Activated CD8-positive, alpha-beta T cell treated with anti-CD3 and anti-CD28 coated beads for 36 hours (primary cell): ENCODE results near the gene MTUS2. TPM values are rescaled to one million over a fixed set of nuclear protein-coding genes. Genes with fewer than 3 reads are reported as not detected.

Experiments used
- ATAC-seq: fragments of 200-7000 bp; cut with Tn5 transposase; one replicate; pipeline ENCODE4 v1.10.0; 2021; ENCODE audit warnings: mild to moderate bottlenecking, moderate library complexity
- CTCF ChIA-PET: fragments of 350-600 bp; sonication (Branson Sonifier 250); formaldehyde crosslinking; loops from one replicate; lab custom pipeline; 2021; ENCODE audit warnings: antibody characterized with exemption; lab: Charles Lee
- POLR2A ChIA-PET: fragments of 350-600 bp; sonication (Branson Sonifier 250); formaldehyde crosslinking; loops from one replicate; lab custom pipeline; 2021; ENCODE audit warnings: antibody characterized with exemption; lab: Charles Lee
- DNase-seq: peaks from one replicate; pipeline ENCODE4 v3.0.0-alpha.2; 2020
- H3K27ac Mint-ChIP-seq: one replicate; pipeline ENCODE4 v1.8.0; 2021; ENCODE audit warnings: mild to moderate bottlenecking, mixed read lengths
- H3K27me3 Mint-ChIP-seq: one replicate; pipeline ENCODE4 v1.8.0; 2021; ENCODE audit warnings: mixed read lengths
- H3K36me3 Mint-ChIP-seq: one replicate; pipeline ENCODE4 v1.8.0; 2021; ENCODE audit warnings: low read depth, mixed read lengths
- H3K4me1 Mint-ChIP-seq: one replicate; pipeline ENCODE4 v1.8.0; 2021; ENCODE audit warnings: low read depth, mixed read lengths
- H3K4me3 Mint-ChIP-seq: one replicate; pipeline ENCODE4 v1.8.0; 2021; ENCODE audit warnings: mild to moderate bottlenecking, moderate library complexity, mixed read lengths
- H3K9me3 Mint-ChIP-seq: one replicate; pipeline ENCODE4 v1.8.0; 2021; ENCODE audit warnings: mixed read lengths
- intact Hi-C: fragments of 100-400 bp; cut with micrococcal nuclease; formaldehyde crosslinking; loops from one replicate; pipeline ENCODE4 v1.10.0; 2022
- total RNA-seq, 2 experiments: library from RNA; stranded (reverse); gene quantifications; one replicate each; pipeline ENCODE4 v1.2.3, GENCODE V29; 2021
- TF ChIP-seq, protein P1 (sequence below): fragments of 200-600 bp; IDR thresholded peaks from one replicate; pipeline ENCODE4 v1.8.0; 2022; ENCODE audit warnings: antibody characterized with exemption, mild to moderate bottlenecking

The MTUS2 gene
- total RNA-seq, 2 experiments from 2014 or later: not detected

DNA sequence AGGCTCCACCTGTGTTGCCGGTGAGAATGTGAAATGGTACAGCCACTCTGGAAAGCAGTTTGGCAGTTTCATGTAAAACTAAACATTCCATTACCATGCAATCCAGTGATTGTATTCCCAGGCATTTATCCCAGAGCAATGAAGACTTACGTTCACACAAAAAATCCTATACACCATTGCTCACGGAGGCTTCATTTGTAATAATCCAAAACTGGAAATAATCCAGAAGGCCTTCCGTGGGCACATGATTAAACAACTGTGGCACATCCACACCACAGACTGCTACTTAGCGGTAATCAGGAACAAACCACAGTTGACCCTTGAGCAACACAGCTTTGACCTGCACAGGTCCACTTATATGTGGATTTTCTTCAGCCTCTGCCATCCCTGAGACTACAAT is 339.7 kb downstream of the MTUS2 start:
- Mint-ChIP-seq H3K4me3 (no peak overlapping the region), H3K4me1 (no peaks in the 10 kb centered on the region), H3K9me3 (no peaks in the 10 kb centered on the region), H3K36me3 (no peaks in the 10 kb centered on the region), H3K27ac (no peak overlapping the region), H3K27me3 (no peaks in the 10 kb centered on the region)
- no peak for DNase-seq
- ATAC-seq: no peak
- ChIA-PET CTCF (no interaction called here), POLR2A (no interaction called here)
- intact Hi-C loops: no loop called here
- TF ChIP-seq, protein P1, sequence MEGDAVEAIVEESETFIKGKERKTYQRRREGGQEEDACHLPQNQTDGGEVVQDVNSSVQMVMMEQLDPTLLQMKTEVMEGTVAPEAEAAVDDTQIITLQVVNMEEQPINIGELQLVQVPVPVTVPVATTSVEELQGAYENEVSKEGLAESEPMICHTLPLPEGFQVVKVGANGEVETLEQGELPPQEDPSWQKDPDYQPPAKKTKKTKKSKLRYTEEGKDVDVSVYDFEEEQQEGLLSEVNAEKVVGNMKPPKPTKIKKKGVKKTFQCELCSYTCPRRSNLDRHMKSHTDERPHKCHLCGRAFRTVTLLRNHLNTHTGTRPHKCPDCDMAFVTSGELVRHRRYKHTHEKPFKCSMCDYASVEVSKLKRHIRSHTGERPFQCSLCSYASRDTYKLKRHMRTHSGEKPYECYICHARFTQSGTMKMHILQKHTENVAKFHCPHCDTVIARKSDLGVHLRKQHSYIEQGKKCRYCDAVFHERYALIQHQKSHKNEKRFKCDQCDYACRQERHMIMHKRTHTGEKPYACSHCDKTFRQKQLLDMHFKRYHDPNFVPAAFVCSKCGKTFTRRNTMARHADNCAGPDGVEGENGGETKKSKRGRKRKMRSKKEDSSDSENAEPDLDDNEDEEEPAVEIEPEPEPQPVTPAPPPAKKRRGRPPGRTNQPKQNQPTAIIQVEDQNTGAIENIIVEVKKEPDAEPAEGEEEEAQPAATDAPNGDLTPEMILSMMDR: no peak

DNA sequence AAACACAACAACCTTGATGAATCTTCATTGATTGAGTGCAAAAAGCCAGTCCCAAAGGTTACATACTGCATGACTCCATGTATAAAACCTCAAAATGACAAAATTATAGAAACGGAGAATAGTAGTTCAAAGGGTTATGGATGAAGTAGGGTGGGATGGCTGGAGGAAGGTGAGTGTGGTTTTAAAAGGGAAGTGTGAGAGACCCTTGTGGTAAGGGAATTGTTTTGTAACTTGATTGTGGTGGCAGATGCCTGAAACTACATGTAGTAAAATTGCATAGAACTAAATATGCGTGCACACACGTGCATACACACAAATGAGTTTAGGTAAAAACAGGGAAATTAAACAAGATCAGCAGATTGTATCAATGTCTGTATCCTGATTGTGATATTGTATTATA is 340.7 kb downstream of the MTUS2 start:
- Mint-ChIP-seq H3K4me3 (no peak overlapping the region), H3K36me3 (no peaks in the 10 kb centered on the region), H3K27me3 (peaks cover 2% of the 10 kb centered on the region), H3K9me3 (no peaks in the 10 kb centered on the region), H3K27ac (no peak overlapping the region), H3K4me1 (no peaks in the 10 kb centered on the region)
- POLR2A ChIA-PET: no interaction called here
- DNase-seq (no peak), ATAC-seq (no peak)
- TF ChIP-seq, protein P1: no peak
- CTCF ChIA-PET: no interaction called here
- intact Hi-C loops: no loop called here

DNA sequence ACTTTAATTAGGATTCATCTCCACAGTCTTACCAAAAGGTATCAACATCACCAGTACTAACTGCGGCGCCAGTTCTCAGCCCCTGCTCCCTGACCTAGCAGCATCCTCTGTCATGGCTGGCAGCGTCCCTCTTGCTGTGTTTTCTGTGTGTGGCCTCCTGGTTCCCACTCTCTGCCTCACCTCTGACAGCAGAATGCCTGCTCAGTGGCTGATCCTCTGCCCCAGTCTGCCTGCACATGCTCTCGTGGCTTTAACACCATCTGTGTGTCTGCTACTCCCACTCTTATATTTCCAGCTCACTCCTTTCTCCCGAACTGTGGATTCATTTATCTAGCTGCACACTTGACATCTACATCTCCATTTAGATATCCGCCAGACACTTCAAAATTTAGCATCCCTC is 341.5 kb downstream of the MTUS2 start:
- H3K4me3 Mint-ChIP-seq: no peak overlapping the region
- POLR2A ChIA-PET: no interaction called here
- intact Hi-C loops: no loop called here
- CTCF ChIA-PET: no interaction called here
- H3K9me3 Mint-ChIP-seq: no peaks in the 10 kb centered on the region
- H3K27ac Mint-ChIP-seq: no peak overlapping the region
- ATAC-seq (no peak), DNase-seq (no peak)
- H3K27me3 Mint-ChIP-seq: peaks cover 2% of the 10 kb centered on the region
- TF ChIP-seq, protein P1: no peak
- H3K36me3 Mint-ChIP-seq: no peaks in the 10 kb centered on the region
- no peaks in the 10 kb centered on the region for H3K4me1 Mint-ChIP-seq

DNA sequence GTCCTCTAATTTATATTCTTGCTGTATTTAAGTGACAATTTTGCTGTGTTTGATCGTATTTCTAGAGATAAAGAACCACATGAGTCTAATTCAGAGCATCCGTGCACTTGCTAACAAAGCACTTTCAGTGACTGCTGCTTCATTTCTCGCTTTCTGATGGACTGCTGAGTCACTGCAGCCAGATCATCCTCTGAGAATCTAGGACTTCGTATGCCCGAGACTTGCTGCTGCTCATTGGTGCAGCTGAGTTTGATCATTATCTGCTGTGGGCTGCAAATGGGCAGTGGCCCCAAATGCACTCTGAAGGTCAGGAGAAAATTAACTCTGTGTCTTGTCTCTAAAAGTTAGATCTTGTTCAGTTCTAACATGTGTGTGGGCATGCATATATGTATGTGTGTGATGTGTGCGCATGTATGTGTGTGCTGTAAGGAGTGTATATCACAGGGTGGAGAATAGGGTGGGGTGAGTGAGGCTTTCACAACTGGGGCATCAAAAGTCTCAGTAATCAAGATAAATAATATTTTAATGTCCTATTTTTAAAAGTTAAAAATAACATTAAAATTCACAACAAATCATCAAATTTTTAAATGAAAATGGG is 342.6 kb downstream of the MTUS2 start:
- Mint-ChIP-seq H3K36me3 (no peaks in the 10 kb centered on the region), H3K27me3 (peaks cover 2% of the 10 kb centered on the region), H3K9me3 (no peaks in the 10 kb centered on the region), H3K4me3 (no peak overlapping the region), H3K27ac (no peak overlapping the region), H3K4me1 (no peaks in the 10 kb centered on the region)
- ChIA-PET CTCF (no interaction called here), POLR2A (no interaction called here)
- no peak for DNase-seq
- ATAC-seq: no peak
- TF ChIP-seq, protein P1: no peak
- intact Hi-C loops: no loop called here

DNA sequence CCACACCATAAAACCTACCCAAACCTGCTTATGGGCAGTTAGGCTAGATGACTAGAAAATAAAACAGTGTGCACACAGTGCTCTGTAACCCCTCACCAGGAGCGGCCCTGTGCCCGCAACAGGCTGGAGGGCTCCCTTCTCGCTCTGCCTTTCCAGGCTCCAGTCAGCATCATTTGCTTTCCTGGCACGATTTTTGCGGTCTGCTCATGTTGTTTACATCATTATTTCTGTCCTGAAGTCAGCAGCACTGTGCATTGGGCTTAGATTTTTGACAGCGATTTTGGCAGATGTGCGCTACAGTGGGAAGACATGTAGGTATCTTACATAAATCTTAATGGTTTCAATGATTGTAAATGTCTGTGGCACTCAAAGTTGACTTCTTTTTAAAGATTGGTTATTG is 344.0 kb downstream of the MTUS2 start:
- TF ChIP-seq, protein P1: no peak
- H3K36me3 Mint-ChIP-seq: no peaks in the 10 kb centered on the region
- peaks cover 2% of the 10 kb centered on the region for H3K27me3 Mint-ChIP-seq
- ChIA-PET POLR2A (no interaction called here), CTCF (no interaction called here)
- H3K4me1 Mint-ChIP-seq: no peaks in the 10 kb centered on the region
- intact Hi-C loops: no loop called here
- no peaks in the 10 kb centered on the region for H3K9me3 Mint-ChIP-seq
- H3K4me3 Mint-ChIP-seq: no peak overlapping the region
- DNase-seq (no peak), ATAC-seq (no peak)
- no peak overlapping the region for H3K27ac Mint-ChIP-seq
